Ascending aorta (tissue), 2 donors: ENCODE data around the gene HHAT. TPM values are rescaled to one million over a fixed set of nuclear protein-coding genes. Genes with fewer than 3 reads are reported as not detected.
"Not testable (repeated sequence)": the region's sequence is repeated elsewhere in the genome, so short reads cannot be mapped to it uniquely, and the experiment has no call there.

Experiments
- DNase-seq, 2 donors: peaks; one replicate each; pipeline ENCODE4 v3.0.0-alpha.2; 2019; ENCODE audit warnings: low spot score in 2 of 2
- H3K27ac ChIP-seq, 2 donors: fragments of 200-600 bp; sonication (generic); one replicate each; pipeline ENCODE4 v1.5.1; 2016 to 2017; ENCODE audit warnings: mild to moderate bottlenecking in 1 of 2
- H3K27me3 ChIP-seq: fragments of 200-600 bp; sonication (generic); one replicate; pipeline ENCODE4 v1.5.1; 2017
- H3K36me3 ChIP-seq, 2 donors: fragments of 200-600 bp; sonication (generic); one replicate each; pipeline ENCODE4 v1.5.1; 2016
- H3K4me1 ChIP-seq, 2 donors: fragments of 200-600 bp; sonication (generic); one replicate each; pipeline ENCODE4 v1.5.1; 2016 to 2017; ENCODE audit warnings: mild to moderate bottlenecking in 1 of 2
- H3K4me3 ChIP-seq, 2 donors: fragments of 200-600 bp; sonication (generic); one replicate each; pipeline ENCODE4 v1.5.1; 2016 to 2017; ENCODE audit warnings: mild to moderate bottlenecking in 1 of 2
- H3K9me3 ChIP-seq, 2 donors: fragments of 200-600 bp; sonication (generic); one replicate each; pipeline ENCODE4 v1.5.1; 2016
- CTCF ChIP-seq, 3 experiments: fragments of 200-600 bp in 2 of 3; fragments of 450-650 bp in 1 of 3; sonication (generic) in 2 of 3; IDR thresholded peaks; one replicate each; pipeline ENCODE4 v1.5.1; 2016 to 2019; ENCODE audit warnings: antibody characterized with exemption in 3 of 3, mild to moderate bottlenecking in 1 of 3, moderate library complexity in 1 of 3
- intact Hi-C: fragments of 100-400 bp; cut with DNase I; formaldehyde crosslinking; loops from one replicate; pipeline ENCODE4 v1.15.1; 2023
- total RNA-seq: library from RNA; depleted of rRNA; stranded (reverse); fragments of >200 nt; gene quantifications from one replicate; pipeline ENCODE4 v1.1.0, GENCODE V29; 2016

The HHAT gene
- total RNA-seq, 1 donor from 2014 or later: 1.2 TPM

GRCh38 chr1:210418863-210419650 lies 90.4 kb downstream of the HHAT start:
- TF ChIP-seq CTCF (IDR thresholded peaks at IDR 0.05): no peak
- Histone ChIP-seq H3K4me1 (no peaks in the 10 kb centered on the region), H3K27me3 (no peaks in the 10 kb centered on the region), H3K36me3 (no peaks in the 10 kb centered on the region), H3K9me3 (no peaks in the 10 kb centered on the region), H3K4me3 (no peak overlapping the region), H3K27ac (no peak overlapping the region)
- DNase-seq: no peak
- intact Hi-C loops: no loop called here

DNA sequence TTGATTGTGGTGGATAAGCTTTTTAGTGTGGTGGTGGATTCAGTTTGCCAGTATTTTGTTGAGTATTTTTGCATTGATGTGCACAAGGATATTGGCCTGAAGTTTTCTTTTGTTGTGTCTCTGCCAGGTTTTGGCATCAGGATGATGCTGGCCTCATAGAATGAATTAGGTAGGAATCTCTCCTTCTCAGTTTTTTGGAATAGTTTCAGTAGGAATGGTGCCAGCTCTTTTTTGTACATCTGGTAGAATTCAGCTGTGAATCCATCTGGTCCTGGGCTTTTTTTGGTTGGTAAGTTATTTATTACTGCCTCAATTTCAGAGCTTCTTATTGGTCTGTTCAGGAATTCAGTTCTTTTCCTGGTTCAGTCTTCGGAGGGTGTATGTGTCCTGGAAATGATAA lies 98.0 kb downstream of the HHAT start:
- H3K27me3 ChIP-seq, H3K27ac ChIP-seq, DNase-seq, intact Hi-C loops, H3K36me3 ChIP-seq, H3K4me3 ChIP-seq, H3K9me3 ChIP-seq, H3K4me1 ChIP-seq: not testable (repeated sequence)

- Histone ChIP-seq H3K4me3 (no peak overlapping the region), H3K27ac (no peak overlapping the region), H3K36me3 (no peaks in the 10 kb centered on the region), H3K4me1 (no peaks in the 10 kb centered on the region), H3K27me3 (no peaks in the 10 kb centered on the region), H3K9me3 (no peaks in the 10 kb centered on the region)
- no peak for DNase-seq
- intact Hi-C loops: no loop called here
- no peak for TF ChIP-seq CTCF (IDR thresholded peaks at IDR 0.05)
Measured at GRCh38 chr1:210428696-210429095, 100.0 kb downstream of the HHAT start.

DNA sequence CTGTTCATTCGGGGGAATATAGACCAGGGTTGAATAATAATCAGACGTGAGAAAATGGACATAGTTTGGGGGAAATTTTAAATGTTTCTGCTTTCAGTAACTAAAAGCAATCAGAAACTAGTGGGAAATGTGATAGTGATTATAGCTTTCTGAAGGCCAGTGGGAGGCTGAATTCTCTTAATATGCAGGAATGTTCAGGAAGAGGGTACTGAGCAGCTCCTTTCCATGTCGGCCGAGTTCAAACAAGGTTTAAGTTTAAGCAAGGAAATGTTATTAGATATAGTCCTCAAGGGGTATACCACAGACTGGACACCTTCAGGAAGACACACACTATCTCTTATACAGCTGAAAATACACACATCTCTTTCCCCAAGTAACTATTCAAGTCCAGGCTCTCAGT lies 105.5 kb downstream of the HHAT start:
- H3K4me1 ChIP-seq: no peaks in the 10 kb centered on the region
- no peak overlapping the region for H3K4me3 ChIP-seq
- no peaks in the 10 kb centered on the region for H3K27me3 ChIP-seq
- no peak overlapping the region for H3K27ac ChIP-seq
- intact Hi-C loops: no loop called here
- TF ChIP-seq CTCF (IDR thresholded peaks at IDR 0.05): no peak
- H3K36me3 ChIP-seq: no peaks in the 10 kb centered on the region
- no peaks in the 10 kb centered on the region for H3K9me3 ChIP-seq
- DNase-seq: no peak

GRCh38 chr1:210437111-210437510 lies 108.4 kb downstream of the HHAT start:
- H3K4me1 ChIP-seq: no peaks in the 10 kb centered on the region
- no peak for TF ChIP-seq CTCF (IDR thresholded peaks at IDR 0.05)
- intact Hi-C loops: no loop called here
- no peaks in the 10 kb centered on the region for H3K9me3 ChIP-seq
- H3K36me3 ChIP-seq: no peaks in the 10 kb centered on the region
- H3K27ac ChIP-seq: no peak overlapping the region
- H3K27me3 ChIP-seq: no peaks in the 10 kb centered on the region
- DNase-seq: no peak
- H3K4me3 ChIP-seq: no peak overlapping the region

- H3K27me3 ChIP-seq: no peaks in the 10 kb centered on the region
- no peak overlapping the region for H3K4me3 ChIP-seq
- H3K9me3 ChIP-seq: no peaks in the 10 kb centered on the region
- no peak for DNase-seq
- TF ChIP-seq CTCF (IDR thresholded peaks at IDR 0.05): no peak
- intact Hi-C loops: no loop called here
- H3K4me1 ChIP-seq: no peaks in the 10 kb centered on the region
- no peak overlapping the region for H3K27ac ChIP-seq
- H3K36me3 ChIP-seq: no peaks in the 10 kb centered on the region
Measured at GRCh38 chr1:210437781-210438180, 109.1 kb downstream of the HHAT start.
